Left lobe of liver (tissue), 2 donors: ENCODE data around the gene RNF14. TPM values are rescaled to one million over a fixed set of nuclear protein-coding genes. Genes with fewer than 3 reads are reported as not detected.
"Not testable (repeated sequence)": the region's sequence is repeated elsewhere in the genome, so short reads cannot be mapped to it uniquely, and the experiment has no call there.

Experiments used
- ATAC-seq: fragments of 200-7000 bp; cut with Tn5 transposase; one replicate; pipeline ENCODE4 v1.9.1; 2020; ENCODE audit warnings: mild to moderate bottlenecking, moderate library complexity
- DNase-seq: peaks from one replicate; pipeline ENCODE4 v3.0.0-alpha.2; 2020; ENCODE audit warnings: low spot score
- total RNA-seq: library from RNA; stranded (reverse); gene quantifications from one replicate; pipeline ENCODE4 v1.2.1, GENCODE V29; 2021
- donor health status: DM: no; HTN: no; CAD: no; lungs with moderate emphysema.
- donor health status: DM: no; HTN: yes; CAD: no.

The RNF14 gene
- total RNA-seq, 1 donor from 2014 or later = 38.9 TPM

- peak; percentile 83 for ATAC-seq
- peak; percentile 88 for DNase-seq
Measured at GRCh38 chr5:142012792-142013388, 44.0 kb downstream of the RNF14 start, which contains the start of gene GNPDA1. GNPDA1 (minus strand) TSS chr5:142013027; CDS start chr5:142012035, 992 bp downstream.

- ATAC-seq (peak; percentile 70), DNase-seq (peak; percentile 89)
Measured at GRCh38 chr5:142013734-142014521, 45.0 kb downstream of the RNF14 start.

GRCh38 chr5:142014911-142015584 is 46.1 kb downstream of the RNF14 start:
- DNase-seq (no peak), ATAC-seq (peak; percentile 45)

- DNase-seq (no peak), ATAC-seq (no peak)
Measured at GRCh38 chr5:142015781-142016533, 47.1 kb downstream of the RNF14 start.

- no peak for DNase-seq
- ATAC-seq = no peak
Measured at GRCh38 chr5:142016556-142016955, 47.7 kb downstream of the RNF14 start.

- DNase-seq (no peak), ATAC-seq (no peak)
Measured at GRCh38 chr5:142017832-142018427, 49.0 kb downstream of the RNF14 start.

- no peak for DNase-seq
Measured at GRCh38 chr5:142020122-142020659, 51.3 kb downstream of the RNF14 start.

GRCh38 chr5:142023836-142024235 is 54.9 kb downstream of the RNF14 start:
- no peak for DNase-seq

More at GRCh38 chr5:142020122-142020659, 51.3 kb downstream of the RNF14 start:
- no peak for ATAC-seq

GRCh38 chr5:142024771-142025304 is 55.9 kb downstream of the RNF14 start:
- ATAC-seq = peak; percentile 99
- peak; percentile 85 for DNase-seq

More at GRCh38 chr5:142023836-142024235, 54.9 kb downstream of the RNF14 start:
- no peak for ATAC-seq

- ATAC-seq (no peak), DNase-seq (no peak)
Measured at GRCh38 chr5:142025637-142026036, 56.7 kb downstream of the RNF14 start.

- no peak for ATAC-seq
- DNase-seq = no peak
Measured at GRCh38 chr5:142032150-142032549, 63.2 kb downstream of the RNF14 start.

GRCh38 chr5:142032747-142033631 is 64.1 kb downstream of the RNF14 start:
- no peak for ATAC-seq
- no peak for DNase-seq

- ATAC-seq, DNase-seq: not testable (repeated sequence)
Measured at GRCh38 chr5:142033632-142034567, 65.0 kb downstream of the RNF14 start.

GRCh38 chr5:142034994-142035393 is 66.1 kb downstream of the RNF14 start:
- ATAC-seq = no peak
- no peak for DNase-seq

- DNase-seq (no peak), ATAC-seq (no peak)
Measured at GRCh38 chr5:142036918-142037317, 68.0 kb downstream of the RNF14 start.

- DNase-seq, ATAC-seq: not testable (repeated sequence)
Measured at GRCh38 chr5:142037599-142037998, 68.7 kb downstream of the RNF14 start.

GRCh38 chr5:142038735-142039134 is 69.8 kb downstream of the RNF14 start:
- no peak for DNase-seq
- no peak for ATAC-seq
